Trophoblast cell (in vitro differentiated cells and primary cell): ENCODE data around the gene MPLKIP.
A peak's percentile ranks its signal among the peaks of the same experiment; 100 is the strongest.

Experiments
- DNase-seq, 2 donors: peaks; one replicate each; pipeline ENCODE4 v3.0.0-alpha.2; 2016
- H2AFZ ChIP-seq: 2 replicates; pipeline ENCODE4 v1.6.1; 2013; ENCODE audit warnings: low read length, moderate library complexity, mild to moderate bottlenecking; ENCODE audit not compliant: insufficient read depth, poor library complexity
- H2AK5ac ChIP-seq: 2 replicates; pipeline ENCODE4 v1.6.1; 2013; ENCODE audit warnings: mild to moderate bottlenecking, low read length
- H2BK120ac ChIP-seq: 2 replicates; pipeline ENCODE4 v1.6.1; 2013; ENCODE audit warnings: low read length, mild to moderate bottlenecking, moderate library complexity; ENCODE audit not compliant: insufficient read depth, poor library complexity
- H2BK12ac ChIP-seq: 2 replicates; pipeline ENCODE4 v1.6.1; 2013; ENCODE audit warnings: mild to moderate bottlenecking, low read length, moderate library complexity
- H2BK5ac ChIP-seq: 2 replicates; pipeline ENCODE4 v1.6.1; 2013; ENCODE audit warnings: low read length, low read depth, moderate library complexity, mild to moderate bottlenecking; ENCODE audit not compliant: poor library complexity
- H3K14ac ChIP-seq: 2 replicates; pipeline ENCODE4 v1.6.1; 2013; ENCODE audit warnings: mild to moderate bottlenecking, low read length
- H3K18ac ChIP-seq: 2 replicates; pipeline ENCODE4 v1.6.1; 2013; ENCODE audit warnings: mild to moderate bottlenecking, low read length
- H3K23ac ChIP-seq: 2 replicates; pipeline ENCODE4 v1.6.1; 2013; ENCODE audit warnings: low read length
- H3K27ac ChIP-seq: 2 replicates; pipeline ENCODE4 v1.5.1; 2013; ENCODE audit warnings: low read depth, mild to moderate bottlenecking, inconsistent platforms, low read length, moderate library complexity
- H3K27me3 ChIP-seq: 2 replicates; pipeline ENCODE4 v1.6.1; 2013; ENCODE audit warnings: inconsistent platforms, mild to moderate bottlenecking, low read length, moderate library complexity; ENCODE audit not compliant: insufficient read depth
- H3K36me3 ChIP-seq, 2 experiments: 1 replicate in 1 of 2; 2 replicates in 1 of 2; pipeline ENCODE4 v1.6.1; 2013; ENCODE audit warnings: low read length in 2 of 2, mild to moderate bottlenecking in 2 of 2, moderate library complexity in 1 of 2; ENCODE audit not compliant: insufficient read depth in 2 of 2, control insufficient read depth in 1 of 2
- H3K4ac ChIP-seq: 2 replicates; pipeline ENCODE4 v1.6.1; 2013; ENCODE audit warnings: low read depth, mild to moderate bottlenecking, low read length, moderate library complexity
- H3K4me1 ChIP-seq, 2 experiments: 1 replicate in 1 of 2; 2 replicates in 1 of 2; pipeline ENCODE4 v1.6.1; 2013; ENCODE audit warnings: low read length in 2 of 2, mild to moderate bottlenecking in 2 of 2, moderate library complexity in 1 of 2; ENCODE audit not compliant: insufficient read depth in 2 of 2, control insufficient read depth in 1 of 2
- H3K4me2 ChIP-seq: 2 replicates; pipeline ENCODE4 v1.6.1; 2013; ENCODE audit warnings: inconsistent platforms, mild to moderate bottlenecking, low read length, moderate library complexity
- H3K4me3 ChIP-seq: 2 replicates; pipeline ENCODE4 v1.5.1; 2013; ENCODE audit warnings: mild to moderate bottlenecking, low read depth, low read length, inconsistent platforms
- H3K79me1 ChIP-seq: one replicate; pipeline ENCODE4 v1.6.1; 2013; ENCODE audit warnings: low read length
- H3K79me2 ChIP-seq: 2 replicates; pipeline ENCODE4 v1.6.1; 2013; ENCODE audit warnings: low read length, mild to moderate bottlenecking; ENCODE audit not compliant: control insufficient read depth, insufficient read depth, poor library complexity
- H3K9ac ChIP-seq: 2 replicates; pipeline ENCODE4 v1.6.1; 2013; ENCODE audit warnings: mild to moderate bottlenecking, low read length
- H3K9me3 ChIP-seq: 2 replicates; pipeline ENCODE4 v1.6.1; 2013; ENCODE audit warnings: low read depth, mild to moderate bottlenecking, control low read depth, inconsistent platforms, low read length; ENCODE audit not compliant: insufficient read depth
- H4K12ac ChIP-seq: 2 replicates; pipeline ENCODE4 v1.6.1; 2013; ENCODE audit warnings: low read depth, mild to moderate bottlenecking, low read length, moderate library complexity
- H4K8ac ChIP-seq: 2 replicates; pipeline ENCODE4 v1.6.1; 2013; ENCODE audit warnings: low read depth, mild to moderate bottlenecking, low read length, moderate library complexity
- H4K91ac ChIP-seq: one replicate; pipeline ENCODE4 v1.6.1; 2013; ENCODE audit warnings: low read depth, mild to moderate bottlenecking, low read length, moderate library complexity
- WGBS: extraction: QIAGEN DNeasy Blood & Tissue Kit; methylation state at CpG from one replicate; pipeline ENCODE4 v1.1.7; 2013; ENCODE audit warnings: missing lambda C conversion rate; ENCODE audit not compliant: insufficient read length, insufficient coverage; ENCODE audit errors: extremely low coverage; 5-methylcytosine and 5-hydroxymethylcytosine counted together

Gene MPLKIP

GRCh38 chr7:40105879-40106473 is 28.4 kb downstream of the MPLKIP start:
- no peak overlapping the region for H3K4me2 ChIP-seq
- no peak overlapping the region for H3K4ac ChIP-seq
- H4K12ac ChIP-seq, result no peak overlapping the region
- H3K4me3 ChIP-seq, result no peak overlapping the region
- H3K18ac ChIP-seq, result no peak overlapping the region
- H3K79me2 ChIP-seq, result no peaks in the 10 kb centered on the region
- no peak overlapping the region for H3K14ac ChIP-seq
- no peak overlapping the region for H3K23ac ChIP-seq
- H3K4me1 ChIP-seq, result no peaks in the 10 kb centered on the region
- no peak overlapping the region for H4K8ac ChIP-seq
- H3K79me1 ChIP-seq, result no peaks in the 10 kb centered on the region
- H2AFZ ChIP-seq, result no peak overlapping the region
- no peak overlapping the region for H2BK12ac ChIP-seq
- no CpG with 5 or more reads among the region's 4 CpGs for WGBS
- H3K27me3 ChIP-seq, result no peaks in the 10 kb centered on the region
- H3K9ac ChIP-seq, result no peak overlapping the region
- no peak overlapping the region for H2BK5ac ChIP-seq
- H2AK5ac ChIP-seq, result no peak overlapping the region
- no peaks in the 10 kb centered on the region for H3K36me3 ChIP-seq
- no peak for DNase-seq
- H4K91ac ChIP-seq, result no peak overlapping the region
- no peak overlapping the region for H2BK120ac ChIP-seq
- H3K9me3 ChIP-seq, result no peaks in the 10 kb centered on the region
- no peak overlapping the region for H3K27ac ChIP-seq

- Histone ChIP-seq H3K36me3 (no peaks in the 10 kb centered on the region), H3K4me2 (no peak overlapping the region), H3K79me1 (no peaks in the 10 kb centered on the region), H3K18ac (no peak overlapping the region), H3K23ac (no peak overlapping the region), H3K14ac (no peak overlapping the region), H4K91ac (no peak overlapping the region), H4K12ac (no peak overlapping the region), H3K9me3 (no peaks in the 10 kb centered on the region), H2AK5ac (no peak overlapping the region), H4K8ac (no peak overlapping the region), H2BK12ac (no peak overlapping the region), H3K4ac (no peak overlapping the region), H3K27ac (no peak overlapping the region), H3K9ac (no peak overlapping the region), H2BK5ac (no peak overlapping the region), H3K4me3 (no peak overlapping the region), H3K79me2 (no peaks in the 10 kb centered on the region), H2AFZ (no peak overlapping the region), H3K27me3 (no peaks in the 10 kb centered on the region), H2BK120ac (no peak overlapping the region), H3K4me1 (no peaks in the 10 kb centered on the region)
- WGBS, result no CpG with 5 or more reads among the region's 2 CpGs
- peak in 1 of 2 donors; percentile 9 for DNase-seq
Observed at GRCh38 chr7:40102897-40103296, 31.5 kb downstream of the MPLKIP start.

GRCh38 chr7:40101201-40101600 is 33.2 kb downstream of the MPLKIP start:
- DNase-seq, result peak; percentile 17 to 53
- H3K27ac ChIP-seq, result no peak overlapping the region
- no peaks in the 10 kb centered on the region for H3K4me1 ChIP-seq
- no peak overlapping the region for H3K18ac ChIP-seq
- no peak overlapping the region for H2AK5ac ChIP-seq
- H3K14ac ChIP-seq, result no peak overlapping the region
- WGBS, result no CpG with 5 or more reads among the region's 3 CpGs
- no peaks in the 10 kb centered on the region for H3K79me1 ChIP-seq
- no peak overlapping the region for H3K4me3 ChIP-seq
- no peak overlapping the region for H4K12ac ChIP-seq
- no peak overlapping the region for H2BK12ac ChIP-seq
- H3K23ac ChIP-seq, result no peak overlapping the region
- no peaks in the 10 kb centered on the region for H3K36me3 ChIP-seq
- no peak overlapping the region for H4K8ac ChIP-seq
- no peak overlapping the region for H2BK5ac ChIP-seq
- no peak overlapping the region for H2AFZ ChIP-seq
- no peak overlapping the region for H2BK120ac ChIP-seq
- no peak overlapping the region for H4K91ac ChIP-seq
- no peak overlapping the region for H3K4me2 ChIP-seq
- H3K9me3 ChIP-seq, result no peaks in the 10 kb centered on the region
- no peak overlapping the region for H3K4ac ChIP-seq
- H3K27me3 ChIP-seq, result no peaks in the 10 kb centered on the region
- H3K79me2 ChIP-seq, result no peaks in the 10 kb centered on the region
- no peak overlapping the region for H3K9ac ChIP-seq

GRCh38 chr7:40099837-40100236 is 34.6 kb downstream of the MPLKIP start:
- Histone ChIP-seq H3K4me1 (no peaks in the 10 kb centered on the region), H3K4ac (no peak overlapping the region), H3K36me3 (no peaks in the 10 kb centered on the region), H3K27ac (no peak overlapping the region), H3K4me3 (no peak overlapping the region), H3K18ac (no peak overlapping the region), H3K14ac (no peak overlapping the region), H2AK5ac (no peak overlapping the region), H4K8ac (no peak overlapping the region), H4K91ac (no peak overlapping the region), H3K23ac (no peak overlapping the region), H3K9ac (no peak overlapping the region), H3K79me2 (no peaks in the 10 kb centered on the region), H3K27me3 (no peaks in the 10 kb centered on the region), H2BK5ac (no peak overlapping the region), H4K12ac (no peak overlapping the region), H3K9me3 (no peaks in the 10 kb centered on the region), H2AFZ (no peak overlapping the region), H2BK12ac (no peak overlapping the region), H3K4me2 (no peak overlapping the region), H3K79me1 (no peaks in the 10 kb centered on the region), H2BK120ac (no peak overlapping the region)
- peak; percentile 51 to 71 for DNase-seq
- no CpG with 5 or more reads among the region's 4 CpGs for WGBS
